AG04450 (cell line): ENCODE results near the gene CREBRF. TPM values are rescaled to one million over a fixed set of nuclear protein-coding genes. Genes with fewer than 3 reads are reported as not detected.

Experiments
- CTCF ChIA-PET: fragments of 300-600, 350-600 bp; formaldehyde crosslinking; extraction: SDS; loops from one replicate; lab custom pipeline; 2022; ENCODE audit warnings: antibody characterized with exemption, inconsistent platforms; lab: Charles Lee
- POLR2A ChIA-PET: fragments of 350-600 bp; formaldehyde crosslinking; extraction: SDS; loops from one replicate; lab custom pipeline; 2021; ENCODE audit warnings: antibody characterized with exemption, inconsistent platforms; lab: Yijun Ruan, JAX
- DNase-seq: peaks from one replicate; pipeline ENCODE4 v3.0.0-alpha.2; 2011; ENCODE audit warnings: low read depth, low spot score
- H3K27ac ChIP-seq: one replicate; pipeline ENCODE4 v1.5.1; 2012; ENCODE audit warnings: low read depth, low read length, control low read depth
- H3K27me3 ChIP-seq: one replicate; pipeline ENCODE4 v1.6.0; 2012; ENCODE audit warnings: low read length; ENCODE audit not compliant: control insufficient read depth, insufficient read depth
- H3K4me3 ChIP-seq: 2 replicates; pipeline ENCODE4 v1.5.1; 2011; ENCODE audit warnings: mild to moderate bottlenecking, low read depth, low read length, control low read depth
- H3K9me3 ChIP-seq: 2 replicates; pipeline ENCODE4 v1.5.1; 2012; ENCODE audit warnings: low read length; ENCODE audit not compliant: control insufficient read depth, insufficient read depth
- CTCF ChIP-seq: IDR thresholded peaks from 2 replicates; pipeline ENCODE4 v1.5.1; 2011; ENCODE audit warnings: low read depth, low read length, control low read depth, inconsistent platforms
- polyA plus RNA-seq: library from polyadenylated mRNA; depleted of rRNA; stranded (reverse); fragments of >200 nt; gene quantifications from 2 replicates; pipeline ENCODE4 v1.2.3, GENCODE V29; 2011

Gene CREBRF
- polyA plus RNA-seq, 1 experiment = 20.4 TPM

- ChIA-PET POLR2A (no interaction called here), CTCF (interaction anchor here (0.6 to 0.7 kb wide), 2 partner anchors 8 to 240 kb away, joined by 3 read pairs; no protein-coding TSS in a partner anchor)
- Histone ChIP-seq H3K27ac (no peak overlapping the region), H3K9me3 (no peaks in the 10 kb centered on the region), H3K27me3 (peaks cover 8% of the 10 kb centered on the region), H3K4me3 (no peak overlapping the region)
- no peak for DNase-seq
- TF ChIP-seq CTCF = no peak
Measured at GRCh38 chr5:173172166-173172565, 116.0 kb downstream of the CREBRF start.

- Histone ChIP-seq H3K27me3 (peaks cover 12% of the 10 kb centered on the region), H3K4me3 (no peak overlapping the region), H3K9me3 (peaks cover 8% of the 10 kb centered on the region; the same call in 1 of the 2 replicates), H3K27ac (no peak overlapping the region)
- POLR2A ChIA-PET = no interaction called here
- TF ChIP-seq CTCF = no peak
- CTCF ChIA-PET = no interaction called here
- no peak for DNase-seq
Measured at GRCh38 chr5:173175523-173175922, 119.4 kb downstream of the CREBRF start.

- no peak for TF ChIP-seq CTCF
- H3K27me3 ChIP-seq = peaks cover 18% of the 10 kb centered on the region
- ChIA-PET POLR2A (no interaction called here), CTCF (no interaction called here)
- H3K27ac ChIP-seq = no peak overlapping the region
- no peak overlapping the region for H3K4me3 ChIP-seq
- peaks cover 8% of the 10 kb centered on the region; the same call in 1 of the 2 replicates for H3K9me3 ChIP-seq
- no peak for DNase-seq
Measured at GRCh38 chr5:173178369-173178910, 122.3 kb downstream of the CREBRF start.

GRCh38 chr5:173180331-173180730, 124.2 kb downstream of the CREBRF start:
- H3K27me3 ChIP-seq = peaks cover 14% of the 10 kb centered on the region
- DNase-seq = no peak
- CTCF ChIA-PET = interaction anchor here (0.7 kb wide), 1 partner anchor 8 kb away, joined by 3 read pairs; no protein-coding TSS in a partner anchor
- peaks cover 8% of the 10 kb centered on the region; the same call in 1 of the 2 replicates for H3K9me3 ChIP-seq
- no peak overlapping the region for H3K4me3 ChIP-seq
- no peak overlapping the region for H3K27ac ChIP-seq
- TF ChIP-seq CTCF = no peak
- POLR2A ChIA-PET = no interaction called here

- DNase-seq = no peak
- ChIA-PET POLR2A (no interaction called here), CTCF (no interaction called here)
- H3K9me3 ChIP-seq = no peaks in the 10 kb centered on the region
- TF ChIP-seq CTCF = no peak
- no peak overlapping the region for H3K27ac ChIP-seq
- peaks cover 16% of the 10 kb centered on the region for H3K27me3 ChIP-seq
- H3K4me3 ChIP-seq = no peak overlapping the region
Measured at GRCh38 chr5:173187054-173187743, 131.0 kb downstream of the CREBRF start.
